Ovary (tissue), 9 donors: Measurements from ENCODE around the gene LBH. TPM values are rescaled to one million over a fixed set of nuclear protein-coding genes. Genes with fewer than 3 reads are reported as not detected.

Experiments used
- DNase-seq, 5 donors: peaks; one replicate each; pipeline ENCODE4 v3.0.0-alpha.2; 2019 to 2020
- H3K27ac ChIP-seq, 2 donors: fragments of 200-600 bp; one replicate each; pipeline versions ENCODE4 v1.5.1 to v1.8.0; 2019 to 2022
- H3K27me3 ChIP-seq: fragments of 200-600 bp; one replicate; pipeline ENCODE4 v1.8.0; 2022
- H3K36me3 ChIP-seq: fragments of 200-600 bp; sonication (generic); one replicate; pipeline ENCODE4 v1.5.1; 2019
- H3K4me1 ChIP-seq: one replicate; pipeline ENCODE4 v1.8.1; 2013; ENCODE audit warnings: mild to moderate bottlenecking, moderate library complexity; ENCODE audit not compliant: insufficient read depth
- H3K4me3 ChIP-seq: fragments of 200-600 bp; sonication (generic); one replicate; pipeline ENCODE4 v1.5.1; 2017
- H3K9me3 ChIP-seq, 2 donors: fragments of 200-600 bp in 1 of 2; sonication (generic) in 1 of 2; one replicate each; pipeline versions ENCODE4 v1.5.1 to v1.8.1; 2013 to 2019; ENCODE audit warnings: mild to moderate bottlenecking in 1 of 2, moderate library complexity in 1 of 2
- EP300 ChIP-seq: sonication (generic); formaldehyde crosslinking; IDR thresholded peaks from one replicate; pipeline ENCODE4 v1.6.1; 2017; ENCODE audit warnings: antibody characterized with exemption
- POLR2A ChIP-seq: fragments of 450-650 bp; IDR thresholded peaks from one replicate; pipeline ENCODE4 v1.6.1; 2017; ENCODE audit warnings: antibody characterized with exemption, mild to moderate bottlenecking, moderate library complexity
- WGBS, 3 donors: extraction: QIAGEN DNeasy Blood & Tissue Kit in 1 of 3; methylation state at CpG; one replicate each; pipeline versions ENCODE4 v1.1.5 to v1.1.7; 2013 to 2017; 5-methylcytosine and 5-hydroxymethylcytosine counted together
- intact Hi-C, 4 donors: fragments of 100-400 bp; cut with DNase I; formaldehyde crosslinking; loops; one replicate each; pipeline versions ENCODE4 v1.11.0 to v1.15.1; 2022 to 2023
- polyA plus RNA-seq, 2 donors: library from polyadenylated mRNA; stranded (reverse); fragments of 200-250 nt in 1 of 2; fragments of 350-450 nt in 1 of 2; fragmentation: Illumina TruSeq in 1 of 2; extraction: RNeasy Lipid Tissue Mini Kit (QIAGEN cat#74804) in 1 of 2; gene quantifications; one replicate each; pipeline ENCODE4 v1.2.3, GENCODE V29; 2013 to 2014
- total RNA-seq, 7 donors: library from RNA; depleted of rRNA in 2 of 7; stranded (reverse); fragments of >200 nt in 2 of 7; fragmentation: NEBNext Ultra II Directional in 3 of 7; extraction: Animal tissue kit (Norgen Biotek cat#: 25700) in 3 of 7; gene quantifications; one replicate each; pipeline versions ENCODE4 v1.1.0 to v1.2.4, GENCODE V29; 2016 to 2023
- TF ChIP-seq, protein P1 (sequence below), 3 donors: fragments of 450-650 bp in 2 of 3; fragments of 200-600 bp in 1 of 3; IDR thresholded peaks; one replicate each; pipeline versions ENCODE4 v1.5.1 to v1.8.0; 2016 to 2022; ENCODE audit warnings: antibody characterized with exemption in 3 of 3, mild to moderate bottlenecking in 1 of 3
- donor health status: DM: no; HTN: no; CAD: no; lungs with moderate emphysema.
- donor health status: DM: no; HTN: no; CAD: no.
- donor health status: Bipolar disorder and iron deficiency.
- donor health status: DM: yes; HTN: yes; CAD: no.
- donor health status: DM: no; HTN: no; CAD: no.
- donor health status: DM: yes; HTN: yes; CAD: no.

LBH gene
- total and polyA plus RNA-seq, 9 donors, result 50.4 to 260 (median 110) TPM

- Histone ChIP-seq H3K27me3 (no peaks in the 10 kb centered on the region), H3K4me1 (peaks cover 9% of the 10 kb centered on the region), H3K36me3 (no peaks in the 10 kb centered on the region), H3K9me3 (no peaks in the 10 kb centered on the region), H3K4me3 (no peak overlapping the region), H3K27ac (no peak overlapping the region)
- TF ChIP-seq EP300, result no peak
- DNase-seq, result no peak
- WGBS, 3 donors, result 90 to 99% (median 94%) methylated on average over 5 of the region's 5 CpGs
- intact Hi-C loops, result no loop called here
These were observed 8.5 kb upstream of the LBH start for GRCh38 chr2:30222636-30223360.

DNA sequence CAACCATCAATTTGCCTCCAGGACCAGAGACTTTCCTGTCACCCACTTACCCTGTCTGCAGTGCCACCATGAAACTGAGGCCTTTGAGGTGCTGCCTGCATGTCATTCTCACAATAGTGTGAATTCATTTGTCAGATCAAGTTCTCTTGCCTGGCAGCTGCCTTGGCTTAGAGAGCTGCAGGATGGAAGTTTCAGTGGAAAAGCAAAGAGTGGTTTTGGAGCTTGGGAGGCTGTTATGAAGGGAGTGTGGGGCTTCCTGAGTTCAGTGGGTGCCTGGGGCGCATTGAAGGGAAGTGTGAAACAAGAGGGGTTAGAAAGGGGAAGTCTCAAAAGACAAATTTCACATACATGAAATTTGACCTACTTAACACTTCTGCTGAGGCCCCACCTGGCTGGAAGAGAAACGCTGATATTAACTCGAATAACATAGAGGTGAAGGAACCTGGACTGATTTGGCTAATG lies 7.9 kb upstream of the LBH start:
- no peaks in the 10 kb centered on the region for H3K9me3 ChIP-seq
- no peaks in the 10 kb centered on the region for H3K36me3 ChIP-seq
- TF ChIP-seq POLR2A, result no peak
- TF ChIP-seq, protein P1, sequence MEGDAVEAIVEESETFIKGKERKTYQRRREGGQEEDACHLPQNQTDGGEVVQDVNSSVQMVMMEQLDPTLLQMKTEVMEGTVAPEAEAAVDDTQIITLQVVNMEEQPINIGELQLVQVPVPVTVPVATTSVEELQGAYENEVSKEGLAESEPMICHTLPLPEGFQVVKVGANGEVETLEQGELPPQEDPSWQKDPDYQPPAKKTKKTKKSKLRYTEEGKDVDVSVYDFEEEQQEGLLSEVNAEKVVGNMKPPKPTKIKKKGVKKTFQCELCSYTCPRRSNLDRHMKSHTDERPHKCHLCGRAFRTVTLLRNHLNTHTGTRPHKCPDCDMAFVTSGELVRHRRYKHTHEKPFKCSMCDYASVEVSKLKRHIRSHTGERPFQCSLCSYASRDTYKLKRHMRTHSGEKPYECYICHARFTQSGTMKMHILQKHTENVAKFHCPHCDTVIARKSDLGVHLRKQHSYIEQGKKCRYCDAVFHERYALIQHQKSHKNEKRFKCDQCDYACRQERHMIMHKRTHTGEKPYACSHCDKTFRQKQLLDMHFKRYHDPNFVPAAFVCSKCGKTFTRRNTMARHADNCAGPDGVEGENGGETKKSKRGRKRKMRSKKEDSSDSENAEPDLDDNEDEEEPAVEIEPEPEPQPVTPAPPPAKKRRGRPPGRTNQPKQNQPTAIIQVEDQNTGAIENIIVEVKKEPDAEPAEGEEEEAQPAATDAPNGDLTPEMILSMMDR (IDR thresholded peaks at IDR 0.05), result no peak
- no peak for TF ChIP-seq EP300
- 76 to 80% (median 78%) methylated on average over 3 of the region's 3 CpGs for WGBS, 3 donors
- intact Hi-C loops, result no loop called here
- DNase-seq, result no peak
- peaks cover 9% of the 10 kb centered on the region for H3K4me1 ChIP-seq
- H3K27ac ChIP-seq, result no peak overlapping the region
- no peak overlapping the region for H3K4me3 ChIP-seq
- no peaks in the 10 kb centered on the region for H3K27me3 ChIP-seq

DNA sequence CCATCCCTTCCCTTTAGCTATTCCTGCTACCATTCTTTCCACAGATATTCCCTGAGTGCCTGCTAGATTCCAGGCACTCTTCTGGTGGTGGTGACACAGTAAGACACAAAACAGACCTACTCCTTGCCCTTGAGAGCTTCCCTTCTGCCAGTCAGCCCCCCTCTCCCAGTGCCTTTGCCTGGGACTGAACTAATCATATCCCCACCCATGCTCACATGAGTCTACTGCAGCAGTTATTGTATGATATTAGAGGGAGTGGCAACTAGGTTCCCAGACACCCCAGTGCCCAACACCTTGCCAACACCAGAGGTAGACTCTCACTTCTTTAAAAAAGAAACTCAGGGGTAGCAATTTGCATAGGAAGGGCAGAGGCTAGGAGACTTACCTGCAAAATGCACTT lies 7.2 kb upstream of the LBH start:
- intact Hi-C loops, result no loop called here
- no peaks in the 10 kb centered on the region for H3K36me3 ChIP-seq
- DNase-seq, result no peak
- H3K27me3 ChIP-seq, result no peaks in the 10 kb centered on the region
- peaks cover 9% of the 10 kb centered on the region for H3K4me1 ChIP-seq
- H3K4me3 ChIP-seq, result no peak overlapping the region
- H3K9me3 ChIP-seq, result no peaks in the 10 kb centered on the region
- peak overlapping the region in 1 of 2 donors; percentile 89 for H3K27ac ChIP-seq
- no peak for TF ChIP-seq EP300
- TF ChIP-seq, protein P1 (IDR thresholded peaks at IDR 0.05), result no peak
- no peak for TF ChIP-seq POLR2A

- intact Hi-C loops, result no loop called here
- peak; percentile 67 to 74 (median 68) for DNase-seq
- H3K4me3 ChIP-seq, result peak overlapping the region; percentile 40
These were observed 6.1 kb upstream of the LBH start for GRCh38 chr2:30225131-30225762.

More at GRCh38 chr2:30225131-30225762, 6.1 kb upstream of the LBH start:
- no peaks in the 10 kb centered on the region for H3K9me3 ChIP-seq
- TF ChIP-seq POLR2A (peak; percentile 28), EP300 (no peak)
- TF ChIP-seq, protein P1 (IDR thresholded peaks at IDR 0.05), result no peak
- peaks cover 9% of the 10 kb centered on the region for H3K4me1 ChIP-seq
- H3K36me3 ChIP-seq, result no peaks in the 10 kb centered on the region
- peak overlapping the region; percentile 89 to 92 for H3K27ac ChIP-seq
- H3K27me3 ChIP-seq, result no peaks in the 10 kb centered on the region
- WGBS, 3 donors, result 1 to 6% (median 1%) methylated on average over 8 of the region's 8 CpGs
